Measurements from ENCODE around the gene SPI1.
A peak's percentile ranks its signal among the peaks of the same experiment; 100 is the strongest.

The SPI1 gene

GRCh38 chr11:47400768-47401279, 22.5 kb upstream of the SPI1 start:
- no peaks in the 10 kb centered on the region for H3K79me2 ChIP-seq (ENCODE audit: control insufficient read depth, low read length)
- H3F3A ChIP-seq (ENCODE audit: control insufficient read depth, insufficient read depth), result peaks cover 41% of the 10 kb centered on the region
- H3K4me2 ChIP-seq (ENCODE audit: low read length), result peak overlapping the region; percentile 88
- H3K27ac ChIP-seq (ENCODE audit: low read depth, low read length), result peak overlapping the region; percentile 97
- no peaks in the 10 kb centered on the region for H3K27me3 ChIP-seq (ENCODE audit: control insufficient read depth, low read length)
- no peaks in the 10 kb centered on the region for H3K9me2 ChIP-seq (replicated peaks; ENCODE audit: control insufficient read depth, low read length)
- H3K36me3 ChIP-seq (ENCODE audit: control insufficient read depth, low read length), result no peaks in the 10 kb centered on the region
- peaks cover 68% of the 10 kb centered on the region for H3K4me1 ChIP-seq (ENCODE audit: control insufficient read depth, low read length)
- TF ChIP-seq CTCF (IDR thresholded peaks at IDR 0.05; ENCODE audit: low read depth, low read length, poor library complexity, severe bottlenecking) (no peak), EZH2phosphoT487 (IDR thresholded peaks at IDR 0.05; ENCODE audit: borderline replicate concordance, low read length) (no peak)
- H3K9me3 ChIP-seq (ENCODE audit: control insufficient read depth, insufficient read depth, low read length), result no peaks in the 10 kb centered on the region
- H3K4me3 ChIP-seq (ENCODE audit: low read length), result peak overlapping the region; percentile 77
- H4K20me1 ChIP-seq (ENCODE audit: control insufficient read depth, insufficient read depth, low read depth, low read length), result no peaks in the 10 kb centered on the region

GRCh38 chr11:47399860-47400767, 21.8 kb upstream of the SPI1 start:
- no peaks in the 10 kb centered on the region for H4K20me1 ChIP-seq (ENCODE audit: control insufficient read depth, insufficient read depth, low read depth, low read length)
- no peaks in the 10 kb centered on the region for H3K9me2 ChIP-seq (replicated peaks; ENCODE audit: control insufficient read depth, low read length)

GRCh38 chr11:47398551-47398950, 20.2 kb upstream of the SPI1 start:
- Histone ChIP-seq H3K4me2 (ENCODE audit: low read length) (peak overlapping the region; percentile 88), H4K20me1 (ENCODE audit: control insufficient read depth, insufficient read depth, low read depth, low read length) (no peaks in the 10 kb centered on the region), H3K9me3 (ENCODE audit: control insufficient read depth, insufficient read depth, low read length) (no peaks in the 10 kb centered on the region), H3K27ac (ENCODE audit: low read depth, low read length) (peak overlapping the region; percentile 97), H3K9me2 (replicated peaks; ENCODE audit: control insufficient read depth, low read length) (no peaks in the 10 kb centered on the region), H3K4me3 (ENCODE audit: low read length) (peak overlapping the region; percentile 77), H3K4me1 (ENCODE audit: control insufficient read depth, low read length) (peaks cover 85% of the 10 kb centered on the region), H3K36me3 (ENCODE audit: control insufficient read depth, low read length) (no peaks in the 10 kb centered on the region), H3K79me2 (ENCODE audit: control insufficient read depth, low read length) (no peaks in the 10 kb centered on the region), H3F3A (ENCODE audit: control insufficient read depth, insufficient read depth) (peaks cover 35% of the 10 kb centered on the region), H3K27me3 (ENCODE audit: control insufficient read depth, low read length) (no peaks in the 10 kb centered on the region)
- no peak for TF ChIP-seq CTCF (IDR thresholded peaks at IDR 0.05; ENCODE audit: low read depth, low read length, poor library complexity, severe bottlenecking)
- no peak for TF ChIP-seq EZH2phosphoT487 (IDR thresholded peaks at IDR 0.05; ENCODE audit: borderline replicate concordance, low read length)

More at GRCh38 chr11:47399860-47400767, 21.8 kb upstream of the SPI1 start:
- no peaks in the 10 kb centered on the region for H3K79me2 ChIP-seq (ENCODE audit: control insufficient read depth, low read length)
- peaks cover 39% of the 10 kb centered on the region for H3F3A ChIP-seq (ENCODE audit: control insufficient read depth, insufficient read depth)
- peak overlapping the region; percentile 88 for H3K4me2 ChIP-seq (ENCODE audit: low read length)
- H3K9me3 ChIP-seq (ENCODE audit: control insufficient read depth, insufficient read depth, low read length), result no peaks in the 10 kb centered on the region
- H3K4me3 ChIP-seq (ENCODE audit: low read length), result peak overlapping the region; percentile 77
- TF ChIP-seq CTCF (IDR thresholded peaks at IDR 0.05; ENCODE audit: low read depth, low read length, poor library complexity, severe bottlenecking), result no peak
- no peak for TF ChIP-seq EZH2phosphoT487 (IDR thresholded peaks at IDR 0.05; ENCODE audit: borderline replicate concordance, low read length)
- H3K27ac ChIP-seq (ENCODE audit: low read depth, low read length), result peak overlapping the region; percentile 97
- peaks cover 74% of the 10 kb centered on the region for H3K4me1 ChIP-seq (ENCODE audit: control insufficient read depth, low read length)
- H3K36me3 ChIP-seq (ENCODE audit: control insufficient read depth, low read length), result no peaks in the 10 kb centered on the region
- no peaks in the 10 kb centered on the region for H3K27me3 ChIP-seq (ENCODE audit: control insufficient read depth, low read length)

All from DOHH2 (cell line).